K562 (cell line): ENCODE measurements around the gene ABCB6. TPM values are rescaled to one million over a fixed set of nuclear protein-coding genes. Genes with fewer than 3 reads are reported as not detected.

Experiments
- ARHGAP35 ChIP-seq: fragments of 450-650 bp; IDR thresholded peaks from 2 replicates; pipeline ENCODE4 v1.6.1; 2018; ENCODE audit not compliant: partially characterized antibody
- CREB3 ChIP-seq: fragments of 450-650 bp; conservative IDR thresholded peaks from 2 replicates; pipeline ENCODE4 v1.6.1; 2016; ENCODE audit warnings: missing genetic modification characterization, low read depth, mild to moderate bottlenecking, missing compliant biosample characterization, moderate library complexity
- DIDO1 ChIP-seq: fragments of 450-650 bp; IDR thresholded peaks from 2 replicates; pipeline ENCODE4 v1.6.1; 2016; ENCODE audit warnings: low read depth, missing biosample characterization, missing genetic modification characterization
- FOXK2 ChIP-seq, 2 experiments: fragments of 450-650 bp; IDR thresholded peaks in 1 of 2; conservative IDR thresholded peaks in 1 of 2; 2 replicates each; pipeline ENCODE4 v1.6.1; 2016; ENCODE audit warnings: low read depth in 2 of 2, mild to moderate bottlenecking in 1 of 2
- HSF4 ChIP-seq: fragments of 250-450 bp; sonication (Bioruptor Pico); IDR thresholded peaks from 2 replicates; pipeline ENCODE4 v2.1.2; 2022; ENCODE audit warnings: mild to moderate bottlenecking, moderate library complexity, borderline replicate concordance
- KLF1 ChIP-seq: fragments of 450-650 bp; IDR thresholded peaks from 2 replicates; pipeline ENCODE4 v1.6.1; 2016; ENCODE audit warnings: missing genetic modification characterization, missing compliant biosample characterization
- L3MBTL2 ChIP-seq: fragments of 450-650 bp; IDR thresholded peaks from 2 replicates; pipeline ENCODE4 v1.6.1; 2016; ENCODE audit warnings: mild to moderate bottlenecking, moderate library complexity
- NCOA2 ChIP-seq, 2 experiments: fragments of 450-650 bp; IDR thresholded peaks; 2 replicates each; pipeline ENCODE4 v1.6.1; 2018; ENCODE audit warnings: mild to moderate bottlenecking in 2 of 2, moderate library complexity in 1 of 2; ENCODE audit not compliant: partially characterized antibody in 2 of 2
- PHF20 ChIP-seq: fragments of 450-650 bp; IDR thresholded peaks from 2 replicates; pipeline ENCODE4 v1.6.1; 2018; ENCODE audit not compliant: partially characterized antibody
- RCOR1 ChIP-seq, 2 experiments: IDR thresholded peaks; 2 replicates each; pipeline ENCODE4 v1.6.1; 2012; ENCODE audit warnings: low read depth in 2 of 2, low read length in 2 of 2, borderline replicate concordance in 1 of 2, improper control_type of control experiment in 1 of 2
- SAP30 ChIP-seq: fragments of 200-600 bp; sonication (generic); IDR thresholded peaks from 2 replicates; pipeline ENCODE4 v1.6.1; 2012; ENCODE audit warnings: borderline replicate concordance, low read depth, mild to moderate bottlenecking, moderate library complexity, low read length, control low read depth, inconsistent platforms; ENCODE audit not compliant: insufficient read depth, poor library complexity, severe bottlenecking
- SIN3A ChIP-seq, 2 experiments: fragments of 150-350 bp in 1 of 2; IDR thresholded peaks; 2 replicates each; pipeline ENCODE4 v1.6.1; 2011 to 2016; ENCODE audit warnings: borderline replicate concordance in 2 of 2, low read depth in 2 of 2, low read length in 2 of 2, mild to moderate bottlenecking in 2 of 2, moderate library complexity in 2 of 2; ENCODE audit not compliant: control insufficient read depth in 1 of 2
- SMARCC2 ChIP-seq: fragments of 450-650 bp; IDR thresholded peaks from 2 replicates; pipeline ENCODE4 v1.6.1; 2017; ENCODE audit warnings: antibody characterized with exemption, moderate library complexity, mild to moderate bottlenecking, low read depth
- TRIM24 ChIP-seq, 2 experiments: fragments of 450-650 bp; IDR thresholded peaks; 2 replicates each; pipeline ENCODE4 v1.6.1; 2016
- polyA plus RNA-seq, 8 experiments: library from polyadenylated mRNA; depleted of rRNA in 4 of 8; stranded (reverse) in 5 of 8; unstranded in 3 of 8; fragments of >200 nt; fragmentation: Nextera tagmentation in 2 of 8; fragmentation: Illumina TruSeq in 1 of 8; extraction: Ambion mirVana in 2 of 8; extraction: Trizol in 1 of 8; gene quantifications; 2 replicates each; pipeline versions ENCODE4 v1.2.1 to v1.2.3, GENCODE V29; 2011 to 2014; ENCODE audit warnings: inconsistent platforms in 1 of 8, missing spikeins in 1 of 8
- total RNA-seq, 7 experiments: library from RNA; depleted of rRNA in 6 of 7; stranded (reverse); fragments of >200 nt in 6 of 7; fragmentation: Illumina TruSeq in 2 of 7; extraction: Trizol in 2 of 7; gene quantifications; 2 replicates each; pipeline versions ENCODE4 v1.2.1 to v1.2.3, GENCODE V29; 2011 to 2021; ENCODE audit warnings: low replicate concordance in 1 of 7
- TF ChIP-seq, protein P1 (sequence below): IDR thresholded peaks from 2 replicates; pipeline ENCODE4 v1.6.1; 2012; ENCODE audit warnings: low read depth, low read length, improper control_type of control experiment, borderline replicate concordance
- TF ChIP-seq, protein P2 (sequence below): fragments of 450-650 bp; IDR thresholded peaks from 2 replicates; pipeline ENCODE4 v1.6.1; 2018; ENCODE audit not compliant: partially characterized antibody
- TF ChIP-seq, protein P3 (sequence below): sonication (generic); formaldehyde crosslinking; IDR thresholded peaks from 2 replicates; pipeline ENCODE4 v1.8.1; 2022; ENCODE audit warnings: missing genetic modification reagents
- TF ChIP-seq, protein P4 (sequence below): fragments of 250-450 bp; sonication (Bioruptor Pico); IDR thresholded peaks from 2 replicates; pipeline ENCODE4 v1.9.0; 2021; ENCODE audit warnings: mild to moderate bottlenecking

The ABCB6 gene
- total and polyA plus RNA-seq, 9 of the 15 experiments (the other 6 are each of a cell fraction or from before 2014, with no cell fraction given), result 3.7 to 29.8 (median 16.8) TPM

DNA sequence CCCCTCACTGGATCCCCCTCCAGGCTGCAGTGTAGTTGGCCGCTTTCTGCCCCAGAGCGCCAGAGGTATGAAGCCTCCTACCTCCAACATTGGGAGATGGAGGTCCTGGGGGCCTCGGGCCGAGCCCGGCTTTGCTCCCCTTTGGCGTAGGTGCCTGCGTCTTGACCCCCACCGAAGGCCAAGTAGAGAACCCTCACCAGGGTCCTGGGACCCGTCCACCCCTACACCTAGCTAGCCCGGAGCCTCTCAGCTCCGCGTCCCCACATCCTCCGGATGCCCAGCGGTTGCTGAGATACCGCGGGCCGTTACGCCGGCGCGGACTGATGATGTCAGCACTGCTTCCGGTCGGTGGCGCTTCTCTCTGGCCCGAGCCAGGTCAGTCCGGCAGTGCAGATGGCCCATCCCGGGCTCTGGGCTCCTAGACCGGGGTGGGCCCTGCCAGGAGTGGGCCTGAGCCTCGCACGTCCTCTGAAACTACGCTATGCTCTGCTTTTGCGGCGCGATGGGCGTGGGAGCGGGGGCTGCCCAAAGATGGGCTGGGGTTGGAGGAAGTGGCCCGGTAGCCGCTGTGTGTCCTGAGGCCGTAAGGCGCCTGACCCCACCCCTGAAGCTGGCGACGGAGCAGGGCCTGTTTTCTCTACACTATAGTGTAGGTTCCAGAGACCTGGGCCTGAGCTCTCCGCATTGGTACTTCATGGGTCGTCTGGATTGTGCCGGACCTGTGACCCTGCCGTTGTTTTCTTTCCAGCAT lies 26.6 kb upstream of the ABCB6 start, which contains the start of the genes GLB1L and STK16 (continued):
- TF ChIP-seq, protein P1, sequence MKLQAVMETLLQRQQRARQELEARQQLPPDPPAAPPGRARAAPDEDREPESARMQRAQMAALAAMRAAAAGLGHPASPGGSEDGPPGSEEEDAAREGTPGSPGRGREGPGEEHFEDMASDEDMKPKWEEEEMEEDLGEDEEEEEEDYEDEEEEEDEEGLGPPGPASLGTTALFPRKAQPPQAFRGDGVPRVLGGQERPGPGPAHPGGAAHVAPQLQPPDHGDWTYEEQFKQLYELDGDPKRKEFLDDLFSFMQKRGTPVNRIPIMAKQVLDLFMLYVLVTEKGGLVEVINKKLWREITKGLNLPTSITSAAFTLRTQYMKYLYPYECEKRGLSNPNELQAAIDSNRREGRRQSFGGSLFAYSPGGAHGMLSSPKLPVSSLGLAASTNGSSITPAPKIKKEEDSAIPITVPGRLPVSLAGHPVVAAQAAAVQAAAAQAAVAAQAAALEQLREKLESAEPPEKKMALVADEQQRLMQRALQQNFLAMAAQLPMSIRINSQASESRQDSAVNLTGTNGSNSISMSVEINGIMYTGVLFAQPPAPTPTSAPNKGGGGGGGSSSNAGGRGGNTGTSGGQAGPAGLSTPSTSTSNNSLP, result no peak
- TF ChIP-seq FOXK2 (conservative IDR thresholded peaks at IDR 0.05 in 1 of 2, IDR thresholded peaks at IDR 0.05 in 1 of 2; ENCODE audit: low read depth in 2 of 2) (peak; percentile 14 to 25; a peak in 1 of 4 replicates), SIN3A (IDR thresholded peaks at IDR 0.05; ENCODE audit: borderline replicate concordance in 2 of 2, control insufficient read depth in 1 of 2, low read depth in 2 of 2, low read length in 2 of 2) (peak; percentile 78 to 91), L3MBTL2 (peak; percentile 56), CREB3 (tag) (no peak), PHF20 (peak; percentile 92), SAP30 (peak; percentile 61), TRIM24 (IDR thresholded peaks at IDR 0.05) (no peak), RCOR1 (IDR thresholded peaks at IDR 0.05; ENCODE audit: borderline replicate concordance in 1 of 2, low read depth in 2 of 2, low read length in 2 of 2) (peak in 1 of 2 experiments; percentile 65; a peak in 2 of 4 replicates), KLF1 (tag) (peak; percentile 89), DIDO1 (peak; percentile 43; the same call in 1 of the 2 replicates), ARHGAP35 (no peak), NCOA2 (IDR thresholded peaks at IDR 0.05; ENCODE audit: partially characterized antibody in 2 of 2) (no peak), HSF4 (no peak), SMARCC2 (no peak)
- TF ChIP-seq, protein P2, sequence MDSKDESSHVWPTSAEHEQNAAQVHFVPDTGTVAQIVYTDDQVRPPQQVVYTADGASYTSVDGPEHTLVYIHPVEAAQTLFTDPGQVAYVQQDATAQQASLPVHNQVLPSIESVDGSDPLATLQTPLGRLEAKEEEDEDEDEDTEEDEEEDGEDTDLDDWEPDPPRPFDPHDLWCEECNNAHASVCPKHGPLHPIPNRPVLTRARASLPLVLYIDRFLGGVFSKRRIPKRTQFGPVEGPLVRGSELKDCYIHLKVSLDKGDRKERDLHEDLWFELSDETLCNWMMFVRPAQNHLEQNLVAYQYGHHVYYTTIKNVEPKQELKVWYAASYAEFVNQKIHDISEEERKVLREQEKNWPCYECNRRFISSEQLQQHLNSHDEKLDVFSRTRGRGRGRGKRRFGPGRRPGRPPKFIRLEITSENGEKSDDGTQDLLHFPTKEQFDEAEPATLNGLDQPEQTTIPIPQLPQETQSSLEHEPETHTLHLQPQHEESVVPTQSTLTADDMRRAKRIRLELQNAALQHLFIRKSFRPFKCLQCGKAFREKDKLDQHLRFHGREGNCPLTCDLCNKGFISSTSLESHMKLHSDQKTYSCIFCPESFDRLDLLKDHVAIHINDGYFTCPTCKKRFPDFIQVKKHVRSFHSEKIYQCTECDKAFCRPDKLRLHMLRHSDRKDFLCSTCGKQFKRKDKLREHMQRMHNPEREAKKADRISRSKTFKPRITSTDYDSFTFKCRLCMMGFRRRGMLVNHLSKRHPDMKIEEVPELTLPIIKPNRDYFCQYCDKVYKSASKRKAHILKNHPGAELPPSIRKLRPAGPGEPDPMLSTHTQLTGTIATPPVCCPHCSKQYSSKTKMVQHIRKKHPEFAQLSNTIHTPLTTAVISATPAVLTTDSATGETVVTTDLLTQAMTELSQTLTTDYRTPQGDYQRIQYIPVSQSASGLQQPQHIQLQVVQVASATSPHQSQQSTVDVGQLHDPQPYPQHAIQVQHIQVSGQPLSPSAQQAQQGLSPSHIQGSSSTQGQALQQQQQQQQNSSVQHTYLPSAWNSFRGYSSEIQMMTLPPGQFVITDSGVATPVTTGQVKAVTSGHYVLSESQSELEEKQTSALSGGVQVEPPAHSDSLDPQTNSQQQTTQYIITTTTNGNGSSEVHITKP, result peak; percentile 50
- TF ChIP-seq, protein P3, sequence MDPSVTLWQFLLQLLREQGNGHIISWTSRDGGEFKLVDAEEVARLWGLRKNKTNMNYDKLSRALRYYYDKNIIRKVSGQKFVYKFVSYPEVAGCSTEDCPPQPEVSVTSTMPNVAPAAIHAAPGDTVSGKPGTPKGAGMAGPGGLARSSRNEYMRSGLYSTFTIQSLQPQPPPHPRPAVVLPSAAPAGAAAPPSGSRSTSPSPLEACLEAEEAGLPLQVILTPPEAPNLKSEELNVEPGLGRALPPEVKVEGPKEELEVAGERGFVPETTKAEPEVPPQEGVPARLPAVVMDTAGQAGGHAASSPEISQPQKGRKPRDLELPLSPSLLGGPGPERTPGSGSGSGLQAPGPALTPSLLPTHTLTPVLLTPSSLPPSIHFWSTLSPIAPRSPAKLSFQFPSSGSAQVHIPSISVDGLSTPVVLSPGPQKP (CRISPR knock-in tag), result peak; percentile 98
- TF ChIP-seq, protein P4, sequence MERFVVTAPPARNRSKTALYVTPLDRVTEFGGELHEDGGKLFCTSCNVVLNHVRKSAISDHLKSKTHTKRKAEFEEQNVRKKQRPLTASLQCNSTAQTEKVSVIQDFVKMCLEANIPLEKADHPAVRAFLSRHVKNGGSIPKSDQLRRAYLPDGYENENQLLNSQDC (CRISPR knock-in tag), result no peak
